ENCODE measurements around the gene DSE. TPM values are rescaled to one million over a fixed set of nuclear protein-coding genes. Genes with fewer than 3 reads are reported as not detected.

DSE gene
- polyA plus RNA-seq, 1 donor, result 16.8 TPM

DNA sequence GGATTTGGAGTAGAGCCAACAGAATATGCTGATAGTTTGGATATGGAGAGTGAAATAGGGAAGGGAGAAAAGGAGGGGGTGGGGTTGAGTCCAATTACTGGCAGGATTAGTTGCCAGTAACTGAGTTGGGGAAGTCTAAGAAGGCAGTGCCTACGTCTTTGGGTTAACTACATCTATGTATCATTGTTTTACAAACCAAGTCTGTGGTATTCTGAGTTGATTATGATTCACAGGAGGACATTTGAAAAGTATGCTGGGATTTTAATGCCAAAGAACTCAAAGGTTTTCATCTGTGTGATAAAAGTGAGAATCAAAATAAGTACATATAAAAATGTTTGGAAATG lies 14.7 kb downstream of the DSE start:
- H3K9me3 ChIP-seq (ENCODE audit: control insufficient read depth, low read depth, low read length), result no peaks in the 10 kb centered on the region
- no peaks in the 10 kb centered on the region for H3K27me3 ChIP-seq (ENCODE audit: control insufficient read depth, insufficient read depth, low read length)
- H3K4me3 ChIP-seq (ENCODE audit: low read length), result no peak overlapping the region
- no peak for DNase-seq
- H3K4me1 ChIP-seq (ENCODE audit: control insufficient read depth, insufficient read depth, low read length), result no peaks in the 10 kb centered on the region
- no peak overlapping the region for H3K27ac ChIP-seq (ENCODE audit: low read length)
- H3K36me3 ChIP-seq (ENCODE audit: control insufficient read depth, insufficient read depth, low read length), result no peaks in the 10 kb centered on the region
- no CpG with 5 or more reads among the region's 1 CpG for WGBS (ENCODE audit: insufficient coverage, low lambda C conversion rate)

DNA sequence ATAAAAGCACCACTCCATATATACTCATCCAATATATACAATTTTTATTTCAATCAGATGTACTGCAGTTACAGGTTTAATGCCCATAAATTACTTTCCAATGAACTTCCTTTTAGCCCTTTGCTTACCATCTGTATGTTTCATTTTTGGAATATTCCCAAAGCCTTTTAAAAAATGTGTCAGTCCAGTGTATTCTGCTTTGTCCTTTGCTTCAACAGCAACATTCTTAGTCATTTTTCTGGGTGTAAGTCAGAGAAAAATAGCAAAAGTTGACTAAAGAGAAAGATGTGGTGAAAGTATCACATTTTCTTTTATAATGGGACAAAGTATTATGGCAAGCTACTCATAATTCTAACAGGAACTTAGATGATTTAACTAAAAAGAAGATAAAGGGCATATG lies 15.2 kb downstream of the DSE start:
- H3K4me1 ChIP-seq (ENCODE audit: control insufficient read depth, insufficient read depth, low read length), result no peaks in the 10 kb centered on the region

DNA sequence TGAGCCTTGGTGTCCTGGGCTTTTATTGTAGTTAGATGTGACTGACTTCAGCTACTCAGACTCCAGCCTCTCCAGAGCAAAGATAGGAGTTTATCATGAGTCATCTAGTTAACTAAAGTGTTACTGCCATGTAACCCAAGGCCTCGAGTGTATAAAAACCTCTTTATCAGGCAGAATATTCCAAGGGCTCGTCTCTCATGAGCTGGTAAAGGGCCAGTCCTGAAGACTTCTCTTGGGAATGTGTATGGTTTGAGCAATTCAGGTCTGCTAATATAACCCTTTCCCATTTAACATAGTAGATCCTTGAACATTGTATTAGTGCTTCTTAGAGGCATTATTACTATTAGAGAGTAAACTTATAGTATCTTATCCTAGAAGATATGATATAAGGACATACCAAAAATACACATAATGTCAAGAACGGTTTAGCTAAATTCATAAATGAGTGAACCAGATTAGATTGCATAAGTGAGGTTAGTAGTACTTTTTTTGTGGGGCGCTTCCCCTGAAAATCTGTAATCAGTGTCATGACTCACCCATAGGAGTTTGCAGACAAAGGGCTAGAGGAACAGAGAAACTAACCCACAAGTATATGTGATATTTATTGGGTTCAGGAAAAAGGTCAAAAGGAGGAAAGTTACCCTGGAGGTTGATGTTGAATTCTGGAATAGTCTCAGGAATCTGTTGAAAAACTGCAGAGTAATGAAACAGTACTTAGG lies 16.0 kb downstream of the DSE start:
- WGBS (ENCODE audit: insufficient coverage, low lambda C conversion rate), result no CpG with 5 or more reads among the region's 4 CpGs
- Histone ChIP-seq H3K4me1 (ENCODE audit: control insufficient read depth, insufficient read depth, low read length) (no peaks in the 10 kb centered on the region), H3K36me3 (ENCODE audit: control insufficient read depth, insufficient read depth, low read length) (no peaks in the 10 kb centered on the region), H3K4me3 (ENCODE audit: low read length) (no peak overlapping the region), H3K27me3 (ENCODE audit: control insufficient read depth, insufficient read depth, low read length) (no peaks in the 10 kb centered on the region), H3K27ac (ENCODE audit: low read length) (no peak overlapping the region), H3K9me3 (ENCODE audit: control insufficient read depth, low read depth, low read length) (no peaks in the 10 kb centered on the region)
- no peak for DNase-seq

More for the DNA sequence above, 15.2 kb downstream of the DSE start:
- no peak overlapping the region for H3K27ac ChIP-seq (ENCODE audit: low read length)
- no peak overlapping the region for H3K4me3 ChIP-seq (ENCODE audit: low read length)
- H3K36me3 ChIP-seq (ENCODE audit: control insufficient read depth, insufficient read depth, low read length), result no peaks in the 10 kb centered on the region
- DNase-seq, result no peak
- no peaks in the 10 kb centered on the region for H3K27me3 ChIP-seq (ENCODE audit: control insufficient read depth, insufficient read depth, low read length)
- H3K9me3 ChIP-seq (ENCODE audit: control insufficient read depth, low read depth, low read length), result no peaks in the 10 kb centered on the region

GRCh38 chr6:116387374-116387773 lies 16.6 kb downstream of the DSE start:
- WGBS (ENCODE audit: insufficient coverage, low lambda C conversion rate), result 50% methylated on average over 1 of the region's 3 CpGs
- Histone ChIP-seq H3K4me1 (ENCODE audit: control insufficient read depth, insufficient read depth, low read length) (no peaks in the 10 kb centered on the region), H3K27me3 (ENCODE audit: control insufficient read depth, insufficient read depth, low read length) (no peaks in the 10 kb centered on the region), H3K9me3 (ENCODE audit: control insufficient read depth, low read depth, low read length) (no peaks in the 10 kb centered on the region), H3K36me3 (ENCODE audit: control insufficient read depth, insufficient read depth, low read length) (no peaks in the 10 kb centered on the region), H3K27ac (ENCODE audit: low read length) (no peak overlapping the region), H3K4me3 (ENCODE audit: low read length) (no peak overlapping the region)
- no peak for DNase-seq

DNA sequence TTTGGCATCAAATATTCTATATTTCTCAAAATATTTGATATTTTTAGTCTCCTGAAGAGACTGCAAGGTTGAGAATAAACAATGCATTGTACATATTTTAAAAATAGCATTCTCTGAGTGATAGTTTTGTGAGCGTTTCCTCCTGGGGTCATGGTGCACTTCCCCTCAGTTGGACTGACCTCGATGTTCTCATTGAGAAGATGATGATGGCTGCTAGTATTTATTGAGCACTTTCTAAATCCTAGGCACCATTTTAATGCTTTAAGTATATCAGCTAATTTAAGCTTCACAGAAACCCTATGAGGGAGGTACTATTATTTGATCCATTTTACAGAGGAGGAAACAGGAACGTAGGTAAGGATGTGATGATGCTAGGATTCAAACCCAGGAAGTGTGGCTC lies 18.2 kb downstream of the DSE start:
- no peaks in the 10 kb centered on the region for H3K4me1 ChIP-seq (ENCODE audit: control insufficient read depth, insufficient read depth, low read length)
- no peak overlapping the region for H3K27ac ChIP-seq (ENCODE audit: low read length)
- no peak for DNase-seq
- no peak overlapping the region for H3K4me3 ChIP-seq (ENCODE audit: low read length)
- 75% methylated on average over 1 of the region's 3 CpGs for WGBS (ENCODE audit: insufficient coverage, low lambda C conversion rate)
- no peaks in the 10 kb centered on the region for H3K9me3 ChIP-seq (ENCODE audit: control insufficient read depth, low read depth, low read length)
- H3K27me3 ChIP-seq (ENCODE audit: control insufficient read depth, insufficient read depth, low read length), result no peaks in the 10 kb centered on the region
- no peaks in the 10 kb centered on the region for H3K36me3 ChIP-seq (ENCODE audit: control insufficient read depth, insufficient read depth, low read length)

DNA sequence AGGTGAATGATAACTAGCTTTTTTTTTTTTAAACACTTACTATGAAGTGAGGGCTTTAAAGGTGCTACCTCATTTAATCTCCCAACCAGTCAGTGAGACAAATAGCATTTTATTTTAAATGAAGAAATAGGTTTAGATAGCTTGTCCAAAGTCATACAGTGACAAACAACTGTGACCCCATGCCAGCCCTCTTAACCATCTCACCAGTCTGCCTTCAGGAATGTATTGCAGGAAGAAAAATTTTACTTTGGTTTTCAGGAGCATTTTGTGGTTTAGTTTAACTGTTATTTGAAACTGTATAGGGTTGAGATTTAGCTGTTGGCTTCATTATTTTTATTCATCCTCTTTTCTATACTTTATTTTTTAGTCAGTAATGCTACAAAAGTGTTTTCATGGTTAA lies 18.6 kb downstream of the DSE start:
- DNase-seq, result no peak
- no peaks in the 10 kb centered on the region for H3K4me1 ChIP-seq (ENCODE audit: control insufficient read depth, insufficient read depth, low read length)
- no peaks in the 10 kb centered on the region for H3K27me3 ChIP-seq (ENCODE audit: control insufficient read depth, insufficient read depth, low read length)
- H3K4me3 ChIP-seq (ENCODE audit: low read length), result no peak overlapping the region
- no peaks in the 10 kb centered on the region for H3K9me3 ChIP-seq (ENCODE audit: control insufficient read depth, low read depth, low read length)
- H3K27ac ChIP-seq (ENCODE audit: low read length), result no peak overlapping the region
- no peaks in the 10 kb centered on the region for H3K36me3 ChIP-seq (ENCODE audit: control insufficient read depth, insufficient read depth, low read length)

GRCh38 chr6:116390581-116390980 lies 19.8 kb downstream of the DSE start:
- no peaks in the 10 kb centered on the region for H3K36me3 ChIP-seq (ENCODE audit: control insufficient read depth, insufficient read depth, low read length)
- no peak overlapping the region for H3K27ac ChIP-seq (ENCODE audit: low read length)
- H3K4me1 ChIP-seq (ENCODE audit: control insufficient read depth, insufficient read depth, low read length), result no peaks in the 10 kb centered on the region
- H3K9me3 ChIP-seq (ENCODE audit: control insufficient read depth, low read depth, low read length), result no peaks in the 10 kb centered on the region
- WGBS (ENCODE audit: insufficient coverage, low lambda C conversion rate), result 37% methylated on average over 2 of the region's 4 CpGs
- no peaks in the 10 kb centered on the region for H3K27me3 ChIP-seq (ENCODE audit: control insufficient read depth, insufficient read depth, low read length)
- no peak for DNase-seq
- H3K4me3 ChIP-seq (ENCODE audit: low read length), result no peak overlapping the region

DNA sequence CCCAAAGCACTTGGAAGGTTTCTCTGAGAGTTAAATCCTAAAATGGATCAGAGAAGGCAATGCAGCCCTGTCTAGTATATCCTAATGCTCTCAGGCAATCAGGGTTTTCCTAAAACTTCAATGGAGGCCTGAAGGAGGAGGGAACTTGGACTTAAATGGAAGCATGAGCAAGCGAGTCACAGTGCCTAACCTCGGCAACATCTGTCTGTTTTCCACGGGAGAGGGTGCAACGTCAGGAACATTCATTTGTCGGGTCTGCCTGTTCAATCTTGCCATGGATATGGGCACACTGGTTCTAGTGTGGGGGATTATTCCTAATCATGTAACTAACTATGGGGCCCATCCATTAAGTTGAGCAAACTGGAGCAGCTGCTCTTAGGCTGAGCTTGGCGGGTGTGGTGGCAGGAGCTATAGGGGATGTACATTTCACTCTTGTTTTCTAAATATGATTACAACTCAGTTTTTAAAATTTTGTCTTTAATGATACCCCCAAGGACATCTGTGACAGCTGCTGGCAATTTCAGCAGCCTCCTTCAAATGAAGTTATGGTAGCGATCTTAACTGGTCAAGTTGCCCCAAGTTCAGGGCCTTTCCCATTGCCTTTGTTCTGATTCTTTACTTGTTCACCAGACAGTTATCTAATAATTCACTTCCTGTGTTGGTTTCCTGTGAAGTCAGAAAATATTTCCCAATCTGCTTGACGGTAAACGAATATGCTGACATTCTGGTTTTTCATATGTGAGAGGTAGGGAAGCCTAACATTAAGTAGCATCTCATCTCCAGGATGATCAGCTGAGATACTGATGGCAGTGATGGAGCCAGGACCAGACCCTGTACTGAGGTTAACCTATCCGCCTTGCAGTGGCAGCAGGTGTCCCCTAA lies 21.6 kb downstream of the DSE start:
- H3K27ac ChIP-seq (ENCODE audit: low read length), result no peak overlapping the region
- DNase-seq, result no peak

GRCh38 chr6:116393430-116393829 lies 22.7 kb downstream of the DSE start:
- WGBS (ENCODE audit: insufficient coverage, low lambda C conversion rate), result no CpG with 5 or more reads among the region's 1 CpG
- Histone ChIP-seq H3K9me3 (ENCODE audit: control insufficient read depth, low read depth, low read length) (no peaks in the 10 kb centered on the region), H3K4me3 (ENCODE audit: low read length) (no peak overlapping the region), H3K36me3 (ENCODE audit: control insufficient read depth, insufficient read depth, low read length) (no peaks in the 10 kb centered on the region), H3K27ac (ENCODE audit: low read length) (no peak overlapping the region), H3K27me3 (ENCODE audit: control insufficient read depth, insufficient read depth, low read length) (no peaks in the 10 kb centered on the region), H3K4me1 (ENCODE audit: control insufficient read depth, insufficient read depth, low read length) (no peaks in the 10 kb centered on the region)
- no peak for DNase-seq

More for the DNA sequence above, 21.6 kb downstream of the DSE start:
- 86% methylated on average over 1 of the region's 10 CpGs for WGBS (ENCODE audit: insufficient coverage, low lambda C conversion rate)
- no peaks in the 10 kb centered on the region for H3K9me3 ChIP-seq (ENCODE audit: control insufficient read depth, low read depth, low read length)
- no peaks in the 10 kb centered on the region for H3K36me3 ChIP-seq (ENCODE audit: control insufficient read depth, insufficient read depth, low read length)
- no peak overlapping the region for H3K4me3 ChIP-seq (ENCODE audit: low read length)
- H3K4me1 ChIP-seq (ENCODE audit: control insufficient read depth, insufficient read depth, low read length), result no peaks in the 10 kb centered on the region
- no peaks in the 10 kb centered on the region for H3K27me3 ChIP-seq (ENCODE audit: control insufficient read depth, insufficient read depth, low read length)

DNA sequence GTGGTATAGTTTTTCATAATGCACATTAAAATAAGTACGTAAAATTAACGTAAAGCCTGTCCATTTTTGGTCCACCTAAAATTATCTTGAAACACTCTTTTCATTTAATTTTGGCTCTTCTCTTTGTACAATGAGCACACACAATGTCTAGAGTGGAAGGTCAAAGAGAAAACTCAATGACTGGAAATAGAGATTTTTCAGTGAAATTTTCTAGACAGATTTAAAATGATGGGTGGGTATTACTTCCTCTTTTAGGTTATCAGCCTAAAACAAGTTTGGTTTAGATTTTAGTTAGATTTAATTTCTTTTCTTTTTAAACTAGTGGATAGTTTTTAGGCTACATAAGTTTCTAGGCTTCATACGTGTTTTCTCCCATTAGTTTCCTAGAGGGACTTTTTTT lies 24.9 kb downstream of the DSE start:
- no peaks in the 10 kb centered on the region for H3K9me3 ChIP-seq (ENCODE audit: control insufficient read depth, low read depth, low read length)
- no CpG with 5 or more reads among the region's 3 CpGs for WGBS (ENCODE audit: insufficient coverage, low lambda C conversion rate)
- H3K4me3 ChIP-seq (ENCODE audit: low read length), result no peak overlapping the region
- no peaks in the 10 kb centered on the region for H3K4me1 ChIP-seq (ENCODE audit: control insufficient read depth, insufficient read depth, low read length)
- no peaks in the 10 kb centered on the region for H3K36me3 ChIP-seq (ENCODE audit: control insufficient read depth, insufficient read depth, low read length)
- no peak for DNase-seq
- H3K27me3 ChIP-seq (ENCODE audit: control insufficient read depth, insufficient read depth, low read length), result no peaks in the 10 kb centered on the region
- H3K27ac ChIP-seq (ENCODE audit: low read length), result no peak overlapping the region

DNA sequence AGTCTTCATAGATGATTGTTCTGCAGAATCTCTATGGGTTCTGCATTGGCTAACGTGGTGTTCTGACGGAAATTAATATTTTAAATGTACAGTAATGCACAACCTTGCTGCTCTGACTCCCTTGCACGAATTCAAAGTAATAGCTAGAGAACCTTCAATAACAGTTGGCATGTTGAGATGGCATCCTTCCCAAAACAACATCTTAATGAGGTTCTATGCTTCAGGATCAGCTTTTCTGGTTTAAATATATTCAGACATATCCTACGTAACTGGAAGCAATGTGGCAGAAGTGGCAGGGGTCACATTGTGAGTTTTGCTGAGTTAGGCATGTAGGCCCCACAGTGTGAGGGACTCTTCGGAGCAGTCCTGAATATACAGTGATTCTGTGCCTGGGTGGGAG lies 25.7 kb downstream of the DSE start:
- Histone ChIP-seq H3K36me3 (ENCODE audit: control insufficient read depth, insufficient read depth, low read length) (no peaks in the 10 kb centered on the region), H3K27ac (ENCODE audit: low read length) (no peak overlapping the region), H3K27me3 (ENCODE audit: control insufficient read depth, insufficient read depth, low read length) (no peaks in the 10 kb centered on the region), H3K4me1 (ENCODE audit: control insufficient read depth, insufficient read depth, low read length) (no peaks in the 10 kb centered on the region), H3K4me3 (ENCODE audit: low read length) (no peak overlapping the region), H3K9me3 (ENCODE audit: control insufficient read depth, low read depth, low read length) (no peaks in the 10 kb centered on the region)
- no peak for DNase-seq
- WGBS (ENCODE audit: insufficient coverage, low lambda C conversion rate), result 100% methylated on average over 1 of the region's 5 CpGs
